ENCODE measurements around the gene ZNF821.
A peak's percentile ranks its signal among the peaks of the same experiment; 100 is the strongest.

The ZNF821 gene

DNA sequence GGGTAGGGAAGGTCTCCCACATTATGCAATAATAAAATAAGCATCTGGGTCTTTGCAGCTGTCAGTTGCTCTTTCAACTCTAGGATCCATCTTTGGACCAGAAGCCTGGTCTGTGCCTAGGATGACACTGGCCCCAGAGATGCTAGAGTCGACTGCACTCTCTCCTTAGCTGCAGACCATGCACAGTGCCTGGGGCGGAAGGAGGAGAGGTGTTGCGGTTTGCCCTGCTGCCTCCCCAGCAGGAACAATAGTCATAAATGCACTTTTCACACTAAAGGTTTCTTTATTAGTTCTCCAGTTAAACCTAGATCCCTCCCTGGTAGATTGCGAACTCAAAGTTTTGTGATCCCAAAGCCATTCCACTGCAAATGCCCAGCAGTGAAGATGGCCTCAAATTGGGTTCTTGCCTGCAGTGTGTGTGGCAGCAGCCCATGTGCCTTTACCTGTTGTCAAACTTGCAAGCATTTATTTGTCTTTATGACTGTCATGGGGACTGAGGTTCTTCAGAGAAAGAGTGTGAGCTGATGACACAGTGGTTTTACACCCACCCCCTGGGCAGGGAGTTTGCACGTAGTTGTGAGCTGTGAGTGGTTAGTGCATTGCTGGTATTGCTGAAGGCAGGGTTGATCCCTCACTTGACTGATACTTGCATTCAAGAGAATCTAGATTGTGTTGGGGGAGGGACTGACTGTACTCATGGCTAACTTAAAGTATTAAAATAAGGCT is 27.9 kb downstream of the ZNF821 start:
- CTCF ChIA-PET, result interaction anchor here (1.1 to 6.6 kb wide), 4 partner anchors 13 to 27 kb away, joined by 3 to 67 read pairs (median 4); partner anchors contain the start of gene ZNF821
- no peak for DNase-seq (ENCODE audit: extremely low spot score)
- TF ChIP-seq, protein P1, sequence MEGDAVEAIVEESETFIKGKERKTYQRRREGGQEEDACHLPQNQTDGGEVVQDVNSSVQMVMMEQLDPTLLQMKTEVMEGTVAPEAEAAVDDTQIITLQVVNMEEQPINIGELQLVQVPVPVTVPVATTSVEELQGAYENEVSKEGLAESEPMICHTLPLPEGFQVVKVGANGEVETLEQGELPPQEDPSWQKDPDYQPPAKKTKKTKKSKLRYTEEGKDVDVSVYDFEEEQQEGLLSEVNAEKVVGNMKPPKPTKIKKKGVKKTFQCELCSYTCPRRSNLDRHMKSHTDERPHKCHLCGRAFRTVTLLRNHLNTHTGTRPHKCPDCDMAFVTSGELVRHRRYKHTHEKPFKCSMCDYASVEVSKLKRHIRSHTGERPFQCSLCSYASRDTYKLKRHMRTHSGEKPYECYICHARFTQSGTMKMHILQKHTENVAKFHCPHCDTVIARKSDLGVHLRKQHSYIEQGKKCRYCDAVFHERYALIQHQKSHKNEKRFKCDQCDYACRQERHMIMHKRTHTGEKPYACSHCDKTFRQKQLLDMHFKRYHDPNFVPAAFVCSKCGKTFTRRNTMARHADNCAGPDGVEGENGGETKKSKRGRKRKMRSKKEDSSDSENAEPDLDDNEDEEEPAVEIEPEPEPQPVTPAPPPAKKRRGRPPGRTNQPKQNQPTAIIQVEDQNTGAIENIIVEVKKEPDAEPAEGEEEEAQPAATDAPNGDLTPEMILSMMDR (IDR thresholded peaks at IDR 0.05; ENCODE audit: control extremely low read depth, extremely low read depth, low read depth, missing control alignments), result no peak
- POLR2A ChIA-PET, result interaction anchor here (0.9 kb wide), 1 partner anchor 43 kb away, joined by 3 read pairs; no protein-coding TSS in a partner anchor

DNA sequence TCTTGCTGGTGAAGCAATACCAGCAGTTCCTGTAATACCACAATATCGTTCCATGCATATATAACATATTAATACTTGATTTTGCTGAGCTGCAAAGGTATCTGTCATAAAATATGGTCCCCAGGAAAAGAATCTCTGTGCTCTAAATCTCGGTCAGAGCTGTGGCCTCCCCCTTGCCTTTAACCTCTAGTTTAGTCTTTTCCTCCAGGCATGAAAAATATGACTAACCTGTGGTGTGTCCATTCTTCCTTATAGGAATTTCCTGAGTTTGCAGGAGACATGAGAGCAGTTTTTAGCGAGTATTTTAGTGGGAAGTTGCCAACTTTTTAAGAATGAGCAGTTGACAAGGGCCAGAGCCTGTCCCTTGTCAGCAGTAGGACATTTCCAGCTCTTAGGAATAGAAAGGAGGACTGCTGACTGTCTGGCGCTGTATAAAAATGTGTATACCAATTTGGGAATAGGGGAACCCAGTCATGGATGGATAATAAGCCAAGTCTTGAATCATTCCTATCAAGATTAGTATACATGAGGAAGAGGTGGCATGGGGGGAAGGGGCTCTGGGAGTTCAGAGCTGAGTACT is 29.5 kb downstream of the ZNF821 start:
- TF ChIP-seq, protein P1 (IDR thresholded peaks at IDR 0.05; ENCODE audit: control extremely low read depth, extremely low read depth, low read depth, missing control alignments), result no peak
- POLR2A ChIA-PET, result no interaction called here
- no peak for DNase-seq (ENCODE audit: extremely low spot score)
- CTCF ChIA-PET, result interaction anchor here (1.0 to 6.6 kb wide), 2 partner anchors 16 to 28 kb away, joined by 3 to 67 read pairs; partner anchors contain the start of gene ZNF821

DNA sequence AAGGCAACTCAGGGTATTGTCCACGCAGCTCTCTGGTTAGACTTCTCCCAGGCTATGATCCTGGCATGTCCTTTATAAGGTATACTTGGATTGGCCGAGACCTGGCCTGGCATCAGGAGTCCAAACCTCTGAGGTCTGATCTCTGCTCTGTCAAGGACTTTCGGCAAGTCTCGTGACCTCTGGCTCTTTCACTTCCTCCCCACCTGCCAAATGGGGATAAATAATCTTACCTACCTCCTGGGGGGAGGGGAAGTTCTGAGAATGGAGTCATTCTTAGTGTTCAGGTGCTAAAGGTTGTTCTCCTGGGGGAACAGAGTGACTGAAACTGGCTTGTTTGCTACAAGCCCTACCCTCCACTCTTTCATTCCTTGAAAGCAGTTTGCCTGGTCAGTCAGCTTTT is 30.6 kb downstream of the ZNF821 start:
- TF ChIP-seq, protein P1 (IDR thresholded peaks at IDR 0.05; ENCODE audit: control extremely low read depth, extremely low read depth, low read depth, missing control alignments), result no peak
- ChIA-PET POLR2A (no interaction called here), CTCF (interaction anchor here (1.3 to 6.6 kb wide), 2 partner anchors 13 to 29 kb away, joined by 5 to 67 read pairs; partner anchors contain the start of gene ZNF821)
- DNase-seq (ENCODE audit: extremely low spot score), result peak; percentile 59

DNA sequence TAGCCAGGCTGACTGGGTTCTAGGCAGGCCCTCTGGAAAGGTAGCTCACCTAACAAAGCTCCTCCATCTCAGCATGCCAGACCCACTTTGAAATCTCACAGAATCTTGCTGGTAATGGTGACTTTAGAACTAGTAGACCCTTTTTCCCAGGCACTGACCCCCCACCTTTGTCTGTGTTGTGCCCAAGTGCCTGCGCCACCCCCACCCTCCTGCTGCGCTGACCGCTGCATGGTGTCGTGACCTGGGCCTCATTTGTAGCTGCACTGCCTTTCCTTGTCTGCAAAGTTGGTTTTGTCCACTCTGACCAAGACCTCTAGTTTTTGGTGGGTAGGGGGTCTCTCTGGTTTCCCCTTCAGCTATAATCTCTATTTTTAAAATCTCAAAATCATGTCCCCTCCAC is 31.4 kb downstream of the ZNF821 start:
- no peak for DNase-seq (ENCODE audit: extremely low spot score)
- TF ChIP-seq, protein P1 (IDR thresholded peaks at IDR 0.05; ENCODE audit: control extremely low read depth, extremely low read depth, low read depth, missing control alignments), result no peak
- ChIA-PET CTCF (interaction anchor here (1.0 to 1.3 kb wide), 3 partner anchors 12 to 72 kb away, joined by 3 to 6 read pairs (median 5); no protein-coding TSS in a partner anchor), POLR2A (interaction anchor here (0.5 kb wide), 1 partner anchor 41 kb away, joined by 3 read pairs; no protein-coding TSS in a partner anchor)

DNA sequence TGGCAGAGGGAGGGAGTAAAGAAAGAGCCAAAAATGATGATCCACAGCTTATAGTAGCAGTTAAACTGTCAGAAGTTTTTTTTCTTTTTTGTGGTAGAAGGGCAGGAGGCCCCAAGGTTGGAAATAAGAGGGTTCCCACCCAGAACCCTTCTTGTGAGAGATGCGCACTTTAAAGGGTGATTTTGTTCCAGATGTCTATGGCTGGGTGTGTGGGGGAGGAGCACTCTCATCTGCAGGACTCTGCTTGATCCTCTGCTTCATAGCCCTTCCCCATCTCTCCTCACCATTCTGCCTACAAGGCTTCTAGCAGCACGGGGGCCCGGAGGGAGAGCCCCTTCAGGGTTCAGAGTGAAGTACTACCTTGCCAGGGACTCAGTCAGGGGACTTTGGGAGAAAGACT is 31.8 kb downstream of the ZNF821 start:
- CTCF ChIA-PET, result interaction anchor here (1.0 to 1.1 kb wide), 3 partner anchors 18 to 71 kb away, joined by 3 to 6 read pairs (median 3); no protein-coding TSS in a partner anchor
- TF ChIP-seq, protein P1 (IDR thresholded peaks at IDR 0.05; ENCODE audit: control extremely low read depth, extremely low read depth, low read depth, missing control alignments), result no peak
- POLR2A ChIA-PET, result no interaction called here
- DNase-seq (ENCODE audit: extremely low spot score), result no peak

DNA sequence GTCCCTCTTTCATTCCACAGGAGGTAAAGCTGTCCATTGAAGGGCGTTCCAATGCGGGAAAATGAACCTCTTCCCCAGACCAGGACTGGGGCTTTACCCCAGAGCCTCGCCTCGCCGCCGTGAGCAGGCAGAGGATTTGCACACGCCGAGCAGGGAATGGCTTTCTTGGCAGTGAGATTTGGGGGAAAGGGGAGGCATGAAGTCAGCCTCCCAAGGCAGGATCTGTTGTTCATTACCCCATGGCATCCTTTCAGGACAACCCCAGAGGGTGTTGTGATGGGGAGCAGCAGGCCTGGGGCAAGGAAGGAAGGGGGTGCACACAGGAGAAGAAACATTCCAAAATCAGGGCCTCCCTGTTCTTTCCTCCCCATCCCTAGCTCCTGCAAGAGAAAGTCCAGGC is 32.2 kb downstream of the ZNF821 start:
- DNase-seq (ENCODE audit: extremely low spot score), result no peak
- TF ChIP-seq, protein P1 (IDR thresholded peaks at IDR 0.05; ENCODE audit: control extremely low read depth, extremely low read depth, low read depth, missing control alignments), result no peak
- ChIA-PET CTCF (interaction anchor here (1.0 to 1.1 kb wide), 3 partner anchors 19 to 32 kb away, joined by 3 to 6 read pairs (median 3); no protein-coding TSS in a partner anchor), POLR2A (no interaction called here)
